ENCODE measurements around the gene TRIM54. TPM values are rescaled to one million over a fixed set of nuclear protein-coding genes. Genes with fewer than 3 reads are reported as not detected.
"Not testable (repeated sequence)": the region's sequence is repeated elsewhere in the genome, so short reads cannot be mapped to it uniquely, and the experiment has no call there.

TRIM54 gene
- total and polyA plus RNA-seq, 9 donors: 45.5 to 106 (median 74.0) TPM

- 14% methylated on average over 25 of the region's 25 CpGs for WGBS (ENCODE audit: insufficient coverage)
- Histone ChIP-seq H3K27me3 (ENCODE audit: control insufficient read depth, insufficient read depth, low read length) (peaks cover 43% of the 10 kb centered on the region), H3K9me3 (replicated peaks; ENCODE audit: control insufficient read depth, low read depth, low read length) (no peaks in the 10 kb centered on the region), H3K4me1 (ENCODE audit: control insufficient read depth, insufficient read depth, low read length) (no peaks in the 10 kb centered on the region), H3K27ac (ENCODE audit: low read length) (no peak within 1 kb of the TSS), H3K36me3 (ENCODE audit: control insufficient read depth, insufficient read depth, low read length) (peaks cover 25% of the 10 kb centered on the region), H3K4me3 (ENCODE audit: low read length) (no peak within 1 kb of the TSS)
- DNase-seq: peak; percentile 69
These were observed 26.2 kb downstream of the TRIM54 start, which contains the start of gene UCN for GRCh38 chr2:27308359-27308881. Gene UCN, minus strand, starts transcription at chr2:27308445. Its CDS starts 550 bp downstream, at chr2:27307895.

- no peak for DNase-seq
- H3K9me3 ChIP-seq (replicated peaks; ENCODE audit: control insufficient read depth, low read depth, low read length): no peaks in the 10 kb centered on the region
- H3K27me3 ChIP-seq (ENCODE audit: control insufficient read depth, insufficient read depth, low read length): peaks cover 41% of the 10 kb centered on the region
- peaks cover 25% of the 10 kb centered on the region for H3K36me3 ChIP-seq (ENCODE audit: control insufficient read depth, insufficient read depth, low read length)
- H3K4me3 ChIP-seq (ENCODE audit: low read length): no peak overlapping the region
- WGBS (ENCODE audit: insufficient coverage): 97% methylated on average over 6 of the region's 6 CpGs
- no peak overlapping the region for H3K27ac ChIP-seq (ENCODE audit: low read length)
- H3K4me1 ChIP-seq (ENCODE audit: control insufficient read depth, insufficient read depth, low read length): no peaks in the 10 kb centered on the region
These were observed 27.4 kb downstream of the TRIM54 start for GRCh38 chr2:27309651-27310050.

GRCh38 chr2:27312152-27312551 is 29.9 kb downstream of the TRIM54 start:
- no peak for DNase-seq
- no peak overlapping the region for H3K27ac ChIP-seq (ENCODE audit: low read length)
- H3K36me3 ChIP-seq (ENCODE audit: control insufficient read depth, insufficient read depth, low read length): peaks cover 31% of the 10 kb centered on the region
- H3K4me3 ChIP-seq (ENCODE audit: low read length): no peak overlapping the region
- H3K4me1 ChIP-seq (ENCODE audit: control insufficient read depth, insufficient read depth, low read length): no peaks in the 10 kb centered on the region
- H3K9me3 ChIP-seq (replicated peaks; ENCODE audit: control insufficient read depth, low read depth, low read length): no peaks in the 10 kb centered on the region
- WGBS (ENCODE audit: insufficient coverage): no CpG with 5 or more reads among the region's 3 CpGs
- H3K27me3 ChIP-seq (ENCODE audit: control insufficient read depth, insufficient read depth, low read length): peaks cover 16% of the 10 kb centered on the region

- Histone ChIP-seq H3K27me3 (ENCODE audit: control insufficient read depth, insufficient read depth, low read length) (no peaks in the 10 kb centered on the region), H3K36me3 (ENCODE audit: control insufficient read depth, insufficient read depth, low read length) (peaks cover 29% of the 10 kb centered on the region), H3K27ac (ENCODE audit: low read length) (no peak overlapping the region), H3K4me1 (ENCODE audit: control insufficient read depth, insufficient read depth, low read length) (no peaks in the 10 kb centered on the region), H3K4me3 (ENCODE audit: low read length) (no peak overlapping the region), H3K9me3 (replicated peaks; ENCODE audit: control insufficient read depth, low read depth, low read length) (no peaks in the 10 kb centered on the region)
- WGBS (ENCODE audit: insufficient coverage): 95% methylated on average over 4 of the region's 8 CpGs
- DNase-seq: no peak
These were observed 31.8 kb downstream of the TRIM54 start for GRCh38 chr2:27313882-27314645.

GRCh38 chr2:27314709-27315108 is 32.5 kb downstream of the TRIM54 start:
- H3K36me3 ChIP-seq (ENCODE audit: control insufficient read depth, insufficient read depth, low read length): peaks cover 26% of the 10 kb centered on the region
- H3K27me3 ChIP-seq (ENCODE audit: control insufficient read depth, insufficient read depth, low read length): no peaks in the 10 kb centered on the region
- no peak for DNase-seq
- H3K27ac ChIP-seq (ENCODE audit: low read length): no peak overlapping the region
- H3K4me1 ChIP-seq (ENCODE audit: control insufficient read depth, insufficient read depth, low read length): no peaks in the 10 kb centered on the region
- no peaks in the 10 kb centered on the region for H3K9me3 ChIP-seq (replicated peaks; ENCODE audit: control insufficient read depth, low read depth, low read length)
- WGBS (ENCODE audit: insufficient coverage): 93% methylated on average over 3 of the region's 9 CpGs
- H3K4me3 ChIP-seq (ENCODE audit: low read length): no peak overlapping the region

GRCh38 chr2:27315122-27315521 is 32.9 kb downstream of the TRIM54 start:
- Histone ChIP-seq H3K27me3 (ENCODE audit: control insufficient read depth, insufficient read depth, low read length) (no peaks in the 10 kb centered on the region), H3K36me3 (ENCODE audit: control insufficient read depth, insufficient read depth, low read length) (peaks cover 23% of the 10 kb centered on the region), H3K4me3 (ENCODE audit: low read length) (no peak overlapping the region), H3K9me3 (replicated peaks; ENCODE audit: control insufficient read depth, low read depth, low read length) (no peaks in the 10 kb centered on the region), H3K27ac (ENCODE audit: low read length) (no peak overlapping the region), H3K4me1 (ENCODE audit: control insufficient read depth, insufficient read depth, low read length) (no peaks in the 10 kb centered on the region)
- 61% methylated on average over 7 of the region's 8 CpGs for WGBS (ENCODE audit: insufficient coverage)
- no peak for DNase-seq

GRCh38 chr2:27316655-27317412 is 34.6 kb downstream of the TRIM54 start:
- H3K27ac ChIP-seq (ENCODE audit: low read length): no peak overlapping the region
- DNase-seq: no peak
- whole genome bisulfite sequencing (ENCODE audit: insufficient coverage): 82% methylated on average over 7 of the region's 12 CpGs

GRCh38 chr2:27319839-27320238 is 37.6 kb downstream of the TRIM54 start:
- H3K4me3 ChIP-seq (ENCODE audit: low read length); H3K27me3 ChIP-seq (ENCODE audit: control insufficient read depth, insufficient read depth, low read length); H3K27ac ChIP-seq (ENCODE audit: low read length); H3K9me3 ChIP-seq (replicated peaks; ENCODE audit: control insufficient read depth, low read depth, low read length); DNase-seq: not testable (repeated sequence)
- WGBS (ENCODE audit: insufficient coverage): 98% methylated on average over 6 of the region's 15 CpGs
- Histone ChIP-seq H3K4me1 (ENCODE audit: control insufficient read depth, insufficient read depth, low read length) (peaks cover 18% of the 10 kb centered on the region), H3K36me3 (ENCODE audit: control insufficient read depth, insufficient read depth, low read length) (peaks cover 13% of the 10 kb centered on the region)

More at GRCh38 chr2:27316655-27317412, 34.6 kb downstream of the TRIM54 start:
- no peaks in the 10 kb centered on the region for H3K9me3 ChIP-seq (replicated peaks; ENCODE audit: control insufficient read depth, low read depth, low read length)
- H3K27me3 ChIP-seq (ENCODE audit: control insufficient read depth, insufficient read depth, low read length): no peaks in the 10 kb centered on the region
- H3K4me1 ChIP-seq (ENCODE audit: control insufficient read depth, insufficient read depth, low read length): peaks cover 4% of the 10 kb centered on the region
- no peak overlapping the region for H3K4me3 ChIP-seq (ENCODE audit: low read length)
- peaks cover 15% of the 10 kb centered on the region for H3K36me3 ChIP-seq (ENCODE audit: control insufficient read depth, insufficient read depth, low read length)

GRCh38 chr2:27320958-27321543 is 38.8 kb downstream of the TRIM54 start:
- no peak overlapping the region for H3K27ac ChIP-seq (ENCODE audit: low read length)
- 41% methylated on average over 7 of the region's 8 CpGs for WGBS (ENCODE audit: insufficient coverage)
- H3K9me3 ChIP-seq (replicated peaks; ENCODE audit: control insufficient read depth, low read depth, low read length): no peaks in the 10 kb centered on the region
- H3K4me3 ChIP-seq (ENCODE audit: low read length): no peak overlapping the region
- peaks cover 12% of the 10 kb centered on the region for H3K36me3 ChIP-seq (ENCODE audit: control insufficient read depth, insufficient read depth, low read length)
- peak; percentile 42 for DNase-seq
- H3K27me3 ChIP-seq (ENCODE audit: control insufficient read depth, insufficient read depth, low read length): no peaks in the 10 kb centered on the region
- peaks cover 18% of the 10 kb centered on the region for H3K4me1 ChIP-seq (ENCODE audit: control insufficient read depth, insufficient read depth, low read length)

GRCh38 chr2:27322301-27322765 is 40.1 kb downstream of the TRIM54 start:
- H3K4me3 ChIP-seq (ENCODE audit: low read length): peak overlapping the region; percentile 95
- 0% methylated on average over 4 of the region's 10 CpGs for WGBS (ENCODE audit: insufficient coverage)
- no peak for DNase-seq
- H3K4me1 ChIP-seq (ENCODE audit: control insufficient read depth, insufficient read depth, low read length): peaks cover 18% of the 10 kb centered on the region
- peak overlapping the region; percentile 99 for H3K27ac ChIP-seq (ENCODE audit: low read length)
- no peaks in the 10 kb centered on the region for H3K27me3 ChIP-seq (ENCODE audit: control insufficient read depth, insufficient read depth, low read length)
- peaks cover 17% of the 10 kb centered on the region for H3K36me3 ChIP-seq (ENCODE audit: control insufficient read depth, insufficient read depth, low read length)
- no peaks in the 10 kb centered on the region for H3K9me3 ChIP-seq (replicated peaks; ENCODE audit: control insufficient read depth, low read depth, low read length)

All from muscle of leg (tissue), 11 donors.